OCI-LY3 (cell line): ENCODE measurements around the gene ARMH4.

Source experiments
- CTCF ChIP-seq: fragments of 200-600, 300-600 bp; sonication (generic); IDR thresholded peaks from 2 replicates; pipeline ENCODE4 v1.5.1; 2014; ENCODE audit warnings: antibody characterized with exemption, low read length, low read depth
- EZH2phosphoT487 ChIP-seq: fragments of 200-600 bp; shearing (Covaris generic); IDR thresholded peaks from 2 replicates; pipeline ENCODE4 v1.6.1; 2018; ENCODE audit warnings: antibody characterized with exemption, mixed run types, low read depth

DNA sequence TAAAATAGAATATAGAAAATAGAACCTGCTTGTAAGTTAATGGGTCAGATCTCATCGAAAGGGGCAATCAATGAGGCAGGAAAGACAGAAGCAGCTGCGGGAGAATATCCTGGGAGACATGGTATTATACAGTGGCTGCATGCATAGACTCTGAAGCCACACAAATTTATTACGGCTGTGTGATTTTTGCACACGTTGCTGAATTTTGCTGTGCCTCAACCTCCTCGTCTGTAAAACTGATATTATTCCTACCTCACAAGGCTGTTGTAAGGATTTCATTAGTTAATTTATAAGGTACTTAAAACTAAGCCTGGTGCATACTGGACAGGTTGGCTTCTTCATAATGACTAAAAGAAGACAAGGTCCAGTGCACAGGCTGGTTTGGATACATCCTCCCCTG, 52.3 kb downstream of the ARMH4 start:
- TF ChIP-seq CTCF (no peak), EZH2phosphoT487 (no peak)
